ENCODE results near the gene YRDC.

- TF ChIP-seq CTCF (IDR thresholded peaks at IDR 0.05 in 4 of 5, conservative IDR thresholded peaks at IDR 0.05 in 1 of 5), result no peak
- TF ChIP-seq POLR2A (IDR thresholded peaks at IDR 0.05), result no peak
Measured at GRCh38 chr1:37802439-37802838, 5.6 kb downstream of the YRDC start.

All from gastrocnemius medialis (tissue), 4 donors.